Measurements from ENCODE around the gene ADAMTSL1.

GRCh38 chr9:18861609-18862544 is 387.9 kb downstream of the ADAMTSL1 start:
- no peak for TF ChIP-seq SP1 (IDR thresholded peaks at IDR 0.05)
- TF ChIP-seq FOXK2 (IDR thresholded peaks at IDR 0.05): no peak
- no peak for TF ChIP-seq FOXM1 (IDR thresholded peaks at IDR 0.05; ENCODE audit: borderline replicate concordance)
- no peak for TF ChIP-seq NFRKB (IDR thresholded peaks at IDR 0.05)
- TF ChIP-seq ELF4 (IDR thresholded peaks at IDR 0.05): no peak
- TF ChIP-seq BHLHE40 (IDR thresholded peaks at IDR 0.05; ENCODE audit: borderline replicate concordance): no peak
- no peak for TF ChIP-seq ZNF384 (IDR thresholded peaks at IDR 0.05)
- TF ChIP-seq FOXA1 (IDR thresholded peaks at IDR 0.05): no peak
- TF ChIP-seq LEF1 (IDR thresholded peaks at IDR 0.05; ENCODE audit: borderline replicate concordance): no peak
- TF ChIP-seq HDGF (IDR thresholded peaks at IDR 0.05; ENCODE audit: borderline replicate concordance): no peak

Data from HEK293T (cell line).